ENCODE data around the gene DDX52.
"Not testable (repeated sequence)": the region's sequence is repeated elsewhere in the genome, so short reads cannot be mapped to it uniquely, and the experiment has no call there.

DDX52 gene

DNA sequence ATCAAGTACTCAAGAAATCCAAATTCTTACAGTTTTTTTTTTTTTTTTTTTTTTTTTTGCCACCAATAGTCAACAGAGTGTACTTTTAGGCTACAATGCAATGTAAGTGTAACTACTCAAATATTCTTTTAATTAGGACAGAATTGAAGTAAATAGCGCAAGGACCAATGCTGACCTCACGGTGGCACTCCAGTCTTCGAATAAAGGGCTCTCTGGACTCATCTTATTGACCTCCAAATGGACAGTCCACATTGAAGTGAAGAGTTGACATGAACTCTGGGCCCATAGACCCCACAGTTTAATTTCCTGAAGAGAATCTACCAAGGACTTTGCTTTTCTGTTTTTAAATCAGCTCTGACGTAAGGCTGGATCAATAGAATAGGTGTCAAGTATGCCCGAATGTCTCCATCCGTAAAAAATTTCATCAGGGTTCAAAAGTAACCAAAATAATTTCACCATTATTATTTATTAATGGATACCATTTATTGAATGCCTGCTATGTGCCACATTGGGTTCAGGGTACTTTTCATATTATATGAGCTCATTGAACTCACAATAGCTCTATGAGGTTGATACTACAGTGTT lies 7.3 kb upstream of the DDX52 start:
- no peak for DNase-seq

DNA sequence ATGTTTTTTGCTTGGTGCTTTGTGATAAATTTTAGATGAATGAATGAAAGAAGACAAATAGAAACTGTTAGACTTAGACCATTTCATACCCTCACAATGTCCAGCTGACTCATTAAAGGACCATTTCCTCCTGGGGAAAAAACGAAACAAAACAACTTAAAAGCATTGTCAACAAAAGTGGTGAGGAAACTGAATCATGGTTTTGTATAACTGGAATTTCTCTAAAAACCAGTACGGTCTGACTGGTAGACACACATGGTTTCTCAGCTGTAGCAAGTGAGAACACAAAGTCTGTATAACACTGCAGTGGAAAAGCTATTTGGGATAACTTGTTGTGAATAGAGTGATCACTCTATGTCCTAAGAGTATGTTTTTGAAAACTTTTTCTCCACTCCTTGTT lies 5.3 kb upstream of the DDX52 start:
- no peak for DNase-seq

DNA sequence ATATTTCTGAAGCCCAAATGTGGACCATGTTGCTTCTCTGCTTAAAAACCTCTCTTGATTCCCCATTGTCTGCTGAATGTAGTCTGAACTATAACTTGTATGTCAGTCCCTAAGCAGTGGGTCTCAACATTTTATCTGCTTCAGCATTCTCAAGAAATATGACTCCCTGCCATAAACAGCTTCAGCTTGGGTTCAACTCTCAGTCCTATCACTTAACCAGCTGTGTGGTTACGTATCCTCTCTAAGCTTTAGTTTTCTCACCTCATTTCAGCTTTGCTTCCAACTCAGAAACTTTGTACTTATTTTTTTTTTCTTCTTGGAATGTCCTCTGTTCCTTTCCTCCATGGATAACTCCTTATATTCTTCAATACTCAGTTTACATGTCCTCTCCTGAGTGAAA lies 4.6 kb upstream of the DDX52 start:
- DNase-seq, result no peak

DNA sequence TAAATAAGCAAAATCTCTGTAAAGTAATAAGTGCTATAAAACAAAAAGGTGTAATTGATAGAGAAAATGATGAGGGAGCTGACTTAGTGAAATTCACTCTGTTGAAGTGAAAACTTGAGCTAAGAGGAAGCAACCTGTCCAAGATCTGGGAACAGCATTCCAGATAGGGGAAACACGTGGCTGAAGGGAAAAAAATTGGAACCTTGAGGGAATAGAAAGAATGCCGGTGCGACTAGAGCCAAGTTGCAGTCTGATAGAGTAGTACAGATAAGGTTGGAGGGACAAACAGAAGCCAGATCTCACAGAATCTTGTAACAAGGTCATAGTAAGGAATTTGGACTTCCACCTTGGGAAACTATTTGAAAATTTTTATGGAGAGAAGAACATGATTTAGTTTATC lies 623 bp upstream of the DDX52 start:
- DNase-seq, result no peak

DNA sequence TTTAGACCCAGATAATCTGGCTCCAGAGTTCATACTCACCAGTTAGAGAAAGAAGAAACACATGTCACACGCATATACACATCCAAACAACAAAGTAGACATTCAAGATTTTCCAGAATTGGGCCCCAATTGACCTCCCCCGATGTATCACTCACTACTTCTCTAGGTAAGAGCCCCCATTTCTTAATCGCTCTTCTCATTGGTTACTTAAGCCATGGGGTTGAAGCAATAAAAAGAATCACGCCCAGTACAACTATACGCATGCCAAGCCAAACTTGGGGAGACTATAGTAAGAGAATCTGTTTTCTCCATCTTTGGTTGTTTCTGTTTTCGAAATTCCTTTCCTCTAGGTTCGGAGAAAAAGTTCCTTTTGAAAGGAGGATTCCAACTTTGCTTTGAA lies 565 bp downstream of the DDX52 start:
- DNase-seq, result no peak

DNA sequence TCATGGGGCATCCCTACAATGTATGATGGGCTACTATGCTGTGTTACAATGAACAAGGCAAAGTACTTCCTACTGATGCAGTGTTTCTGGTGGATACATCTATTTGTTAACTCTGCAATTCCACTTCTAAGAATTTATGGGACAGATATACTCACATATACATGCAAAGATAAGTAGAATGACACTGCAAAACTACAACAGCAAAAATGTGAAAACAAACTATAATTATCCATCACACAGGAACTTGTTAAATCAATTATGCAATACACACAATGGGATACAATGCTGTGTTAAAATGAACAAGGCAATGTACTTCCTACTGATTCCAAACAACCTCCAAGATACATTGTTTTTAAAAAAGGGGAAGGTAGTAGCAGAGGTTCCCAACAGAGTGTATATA lies 3.2 kb downstream of the DDX52 start:
- no peak for DNase-seq

DNA sequence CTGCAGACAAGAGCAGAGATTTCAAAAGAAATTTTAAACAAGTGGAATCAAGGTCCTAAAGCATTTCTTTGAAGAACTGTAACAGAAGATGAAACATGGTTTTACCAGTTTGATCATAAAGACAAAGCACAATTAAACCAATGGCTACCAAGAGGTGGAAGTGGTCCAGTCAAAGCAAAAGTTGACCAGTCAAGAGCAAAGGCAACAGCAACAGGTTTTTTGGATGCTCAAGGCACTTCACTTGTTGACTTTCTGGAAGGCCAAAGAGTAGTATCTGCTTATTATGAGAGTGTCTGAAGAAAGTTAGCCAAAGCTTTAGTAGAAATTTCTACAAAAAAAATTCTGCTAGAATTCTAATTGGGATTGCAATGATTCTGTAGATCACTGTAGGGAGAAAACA lies 5.3 kb downstream of the DDX52 start:
- no peak for DNase-seq

DNA sequence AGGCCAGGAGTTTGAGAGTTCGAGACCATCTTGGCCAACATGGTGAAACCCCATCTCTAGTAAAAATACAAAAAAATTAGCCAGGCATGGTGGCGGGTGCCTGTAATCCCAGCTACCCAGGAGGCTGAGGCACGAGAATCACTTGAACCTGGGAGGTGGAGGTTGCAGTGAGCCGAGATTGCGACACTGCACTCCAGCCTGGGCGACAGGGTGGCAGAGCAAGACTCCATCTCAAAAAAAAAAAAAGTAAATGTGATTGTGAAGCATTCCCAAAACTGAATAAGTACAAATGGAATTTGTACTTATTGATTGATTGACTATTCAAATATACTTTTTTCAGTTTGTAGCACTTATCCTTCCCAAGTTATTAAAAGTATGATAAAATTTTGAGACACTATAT lies 26.8 kb downstream of the DDX52 start:
- DNase-seq, result not testable (repeated sequence)

GRCh38 chr17:37614823-37615222 lies 28.4 kb downstream of the DDX52 start:
- no peak for DNase-seq

GRCh38 chr17:37614391-37614790 lies 28.9 kb downstream of the DDX52 start:
- no peak for DNase-seq

DNA sequence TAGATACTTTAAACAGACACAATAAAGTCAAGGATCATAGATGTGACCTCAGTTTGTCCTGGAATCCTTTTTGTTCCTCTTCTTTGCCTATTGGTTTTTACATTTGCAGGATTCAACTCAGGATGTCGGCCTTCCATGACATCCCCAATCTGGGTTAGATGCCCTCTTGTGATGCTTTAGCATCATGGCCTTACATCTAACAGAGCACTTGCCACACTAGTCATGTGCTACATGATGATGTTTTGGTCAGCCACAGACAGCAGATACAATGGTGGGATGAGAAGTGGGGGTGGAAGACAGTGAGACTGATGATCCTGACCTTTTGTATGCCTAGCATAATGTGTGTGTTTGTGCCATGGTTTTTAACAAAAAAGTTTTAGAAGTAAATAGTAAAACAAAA lies 32.3 kb downstream of the DDX52 start:
- no peak for DNase-seq

DNA sequence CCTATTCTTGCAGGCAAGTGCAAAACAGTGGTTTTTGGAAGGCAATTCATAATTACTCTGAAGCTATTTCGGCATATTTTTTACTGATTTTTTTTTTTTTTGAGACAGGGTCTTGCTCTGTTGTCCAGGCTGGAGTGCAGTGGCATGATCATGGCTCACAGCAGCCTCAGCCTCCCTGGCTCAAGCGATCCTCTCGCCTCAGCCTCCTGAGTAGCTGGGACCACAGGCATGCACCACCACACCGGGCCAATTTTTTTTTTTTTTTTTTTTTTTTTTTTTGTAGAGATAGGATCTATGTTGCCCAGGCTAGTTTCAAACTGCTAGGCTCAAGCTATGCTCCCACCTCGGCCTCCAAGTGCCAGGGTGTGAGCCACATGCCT lies 33.2 kb downstream of the DDX52 start:
- not testable (repeated sequence) for DNase-seq

- peak; percentile 95 for DNase-seq
Measured at GRCh38 chr17:37609170-37610040, 33.8 kb downstream of the DDX52 start, which contains the start of gene SYNRG. Gene SYNRG, minus strand, starts transcription at chr17:37609418. Its CDS starts 63 bp downstream, at chr17:37609355.

DNA sequence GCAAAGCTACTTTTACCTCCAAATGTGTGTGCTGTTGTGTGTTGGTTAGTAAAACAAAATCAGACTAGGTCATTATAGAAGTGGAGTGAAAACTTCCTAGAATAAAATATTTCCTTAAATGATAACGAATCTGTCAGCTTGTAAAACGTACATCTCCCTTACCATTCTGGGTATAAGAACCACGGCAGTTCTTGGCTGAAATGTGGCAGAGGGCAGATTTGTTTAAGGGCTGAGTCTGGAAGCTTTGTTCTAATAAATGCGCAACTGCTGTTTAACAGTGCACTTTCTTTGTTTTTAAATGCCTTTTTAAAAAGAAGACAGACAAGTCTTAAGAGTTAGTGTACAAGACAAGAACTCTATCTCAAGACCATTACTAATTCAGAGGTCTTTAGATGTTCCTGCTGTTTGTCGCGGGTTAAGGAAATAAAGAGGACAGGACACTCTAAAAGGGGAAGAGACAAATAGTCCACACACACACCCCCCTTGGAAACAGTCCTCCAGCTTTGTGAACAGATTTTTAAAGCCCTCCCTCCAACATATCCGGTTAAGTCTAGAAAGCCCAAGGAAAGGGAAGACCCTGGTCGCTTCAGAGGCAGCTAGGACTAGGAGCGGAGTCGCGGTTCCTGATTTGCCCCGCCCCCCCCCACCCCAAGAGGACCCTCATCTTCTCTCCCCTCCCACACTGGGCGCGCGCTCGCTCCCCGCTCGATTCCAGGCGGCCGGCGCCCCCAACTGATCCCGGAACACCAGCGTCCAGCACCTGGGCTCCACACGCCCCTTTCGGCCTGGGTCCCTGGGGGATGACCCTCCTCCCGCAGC lies 34.7 kb downstream of the DDX52 start:
- no peak for DNase-seq

DNA sequence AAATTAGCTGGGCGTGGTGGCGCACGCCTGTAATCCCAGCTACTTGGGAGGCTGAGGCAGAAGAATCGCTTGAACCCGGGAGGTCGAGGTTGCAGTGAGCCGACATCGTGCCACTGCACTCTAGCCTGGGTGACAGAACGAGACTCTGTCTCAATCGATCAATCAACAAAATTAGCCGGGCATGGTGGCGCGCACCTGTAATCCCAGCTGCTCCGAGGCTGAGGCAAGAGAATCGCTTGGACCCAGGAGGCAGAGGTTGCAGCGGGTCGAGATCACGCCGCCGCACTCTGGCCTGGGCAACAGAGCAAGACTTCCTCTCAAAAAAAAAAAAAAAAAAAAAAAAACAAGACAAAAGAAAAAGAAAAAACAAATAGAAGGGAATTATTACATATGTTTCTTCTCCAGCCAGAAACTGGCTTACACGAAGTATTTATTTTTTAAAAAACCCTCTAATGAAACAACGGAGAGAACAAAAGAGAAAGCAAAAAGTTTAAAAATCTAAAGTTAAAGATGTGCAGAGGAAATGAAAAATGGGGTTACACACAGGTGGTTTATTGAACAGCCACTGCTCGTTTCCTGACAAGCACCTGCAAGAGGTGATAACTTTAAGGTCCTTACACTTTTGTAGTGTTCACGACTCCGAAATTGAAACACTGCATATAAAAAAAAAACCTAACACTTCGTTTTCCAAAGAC lies 35.5 kb downstream of the DDX52 start:
- DNase-seq, result no peak

- DNase-seq, result peak; percentile 44
Measured at GRCh38 chr17:37605813-37606505, 37.3 kb downstream of the DDX52 start.

DNA sequence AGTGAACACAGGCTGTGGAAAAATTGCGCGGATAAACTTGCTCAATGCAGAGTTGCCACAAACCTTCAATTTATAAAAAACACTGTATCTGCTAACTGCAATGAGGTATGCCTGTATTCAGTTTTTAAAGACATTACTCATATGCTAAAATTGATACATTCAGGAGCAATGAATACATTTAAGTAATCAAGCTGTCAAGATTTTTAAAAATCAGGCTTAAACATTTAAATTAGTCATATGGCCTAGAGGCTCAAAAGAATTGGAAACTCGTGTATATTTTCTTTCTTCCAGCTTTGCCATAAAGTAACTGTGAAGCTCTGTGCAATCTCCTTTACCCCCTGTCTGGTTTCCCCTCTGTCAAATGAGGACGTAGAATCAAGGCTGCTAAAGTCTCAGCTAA lies 38.2 kb downstream of the DDX52 start:
- no peak for DNase-seq

DNA sequence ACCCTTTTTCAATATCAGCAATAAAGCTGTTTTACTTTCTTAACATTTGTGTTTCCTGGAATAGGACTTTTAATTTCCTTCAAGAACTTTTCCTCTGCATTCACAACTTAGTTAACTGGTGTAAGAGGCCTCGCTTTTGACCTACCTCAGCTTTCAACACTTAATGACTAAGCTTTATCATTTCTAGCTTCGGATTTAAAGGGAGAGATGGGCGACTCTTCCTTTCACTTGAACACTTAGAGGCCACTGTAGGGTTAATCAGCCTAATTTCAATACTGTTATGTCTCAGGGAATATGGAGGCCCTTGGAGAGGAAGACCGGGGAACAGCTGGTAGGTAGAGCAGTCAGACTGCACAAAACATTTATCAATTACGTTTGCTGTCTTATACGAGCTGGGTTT lies 38.7 kb downstream of the DDX52 start:
- peak; percentile 17 for DNase-seq

DNA sequence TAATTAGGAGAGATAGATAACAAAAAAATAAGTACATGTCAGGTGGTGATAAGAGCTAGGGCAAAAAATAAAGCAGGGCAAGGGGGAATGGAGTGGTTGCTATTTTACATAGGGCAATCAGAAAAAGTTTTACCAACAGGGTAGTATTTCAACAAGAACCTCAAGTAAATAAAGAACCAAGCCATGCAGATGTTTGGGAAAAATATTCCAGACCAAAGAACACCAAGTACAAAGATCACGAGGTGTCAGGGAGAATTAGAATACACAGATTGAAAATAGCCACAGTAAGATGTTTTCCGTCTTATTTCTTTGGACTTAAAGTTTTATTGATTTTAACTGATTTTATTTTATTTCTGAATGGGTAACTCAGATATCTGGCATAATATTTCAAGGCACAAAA lies 45.1 kb downstream of the DDX52 start:
- no peak for DNase-seq

DNA sequence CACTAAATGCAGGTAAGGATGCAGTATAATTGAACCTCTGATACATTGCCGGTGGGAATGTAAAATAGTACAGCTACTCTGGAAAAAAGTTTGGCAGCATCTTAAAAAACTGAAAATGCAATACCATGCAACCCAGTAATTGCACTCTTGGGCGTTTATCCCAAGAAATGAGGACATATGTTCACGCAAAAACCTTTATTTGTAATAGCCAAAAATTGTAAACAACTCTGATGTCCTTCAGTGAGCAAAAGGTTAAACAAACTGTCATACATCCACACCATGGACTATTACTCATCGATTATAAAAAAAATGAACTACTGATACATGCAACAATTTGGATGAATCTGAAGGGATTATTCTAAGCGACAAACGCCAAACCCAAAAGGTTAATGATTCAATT lies 51.0 kb downstream of the DDX52 start:
- no peak for DNase-seq

GRCh38 chr17:37585066-37585465 lies 58.2 kb downstream of the DDX52 start:
- no peak for DNase-seq

- DNase-seq, result no peak
Measured at GRCh38 chr17:37576281-37576680, 67.0 kb downstream of the DDX52 start.

DNA sequence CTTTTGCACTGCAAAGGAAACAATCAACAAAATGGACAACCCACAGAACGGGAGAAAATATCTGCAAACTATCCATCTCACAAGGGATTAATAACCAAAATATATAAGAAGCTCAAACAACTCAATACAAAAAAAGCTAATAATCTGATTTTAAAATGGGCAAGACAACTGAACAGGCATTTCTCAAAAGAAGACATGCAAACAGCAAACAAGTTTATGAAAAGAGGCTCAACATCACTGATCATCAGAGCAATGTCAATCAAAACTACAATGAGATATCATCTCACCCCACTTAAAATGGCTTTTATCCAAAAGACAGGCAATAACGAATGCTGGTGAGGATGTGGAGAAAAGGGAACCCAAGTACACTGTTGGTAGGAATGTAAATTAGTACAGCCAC lies 68.8 kb downstream of the DDX52 start:
- DNase-seq, result no peak
